Neural progenitor cell (in vitro differentiated cells): ENCODE results near the gene XRCC3. TPM values are rescaled to one million over a fixed set of nuclear protein-coding genes. Genes with fewer than 3 reads are reported as not detected.

Experiments used
- DNase-seq: peaks from one replicate; pipeline ENCODE4 v3.0.0-alpha.2; 2016; ENCODE audit warnings: low spot score
- H2AFZ ChIP-seq: fragments of 200-600 bp; sonication (generic); replicated peaks from 2 replicates; pipeline ENCODE4 v1.6.1; 2016; ENCODE audit warnings: antibody characterized with exemption
- H3F3A ChIP-seq: fragments of 200-600 bp; sonication (generic); 2 replicates; pipeline ENCODE4 v1.6.1; 2016; ENCODE audit warnings: antibody characterized with exemption, low read depth
- H3K27ac ChIP-seq: fragments of 200-600 bp; sonication (generic); 2 replicates; pipeline ENCODE4 v1.5.1; 2016; ENCODE audit warnings: mild to moderate bottlenecking
- H3K27me3 ChIP-seq: fragments of 200-600 bp; sonication (generic); 2 replicates; pipeline ENCODE4 v1.6.1; 2016; ENCODE audit warnings: mild to moderate bottlenecking, moderate library complexity
- H3K36me3 ChIP-seq: fragments of 200-600 bp; sonication (generic); 2 replicates; pipeline ENCODE4 v1.5.1; 2016
- H3K4me1 ChIP-seq: fragments of 200-600 bp; sonication (generic); 2 replicates; pipeline ENCODE4 v1.6.1; 2016; ENCODE audit warnings: mixed run types
- H3K4me2 ChIP-seq: fragments of 200-600 bp; sonication (generic); 2 replicates; pipeline ENCODE4 v1.6.1; 2016
- H3K4me3 ChIP-seq: fragments of 200-600 bp; sonication (generic); 2 replicates; pipeline ENCODE4 v1.5.1; 2016
- H3K79me2 ChIP-seq: fragments of 200-600 bp; sonication (generic); 2 replicates; pipeline ENCODE4 v1.6.1; 2016; ENCODE audit warnings: low read depth
- H3K9ac ChIP-seq: fragments of 200-600 bp; sonication (generic); 2 replicates; pipeline ENCODE4 v1.6.1; 2016
- H3K9me3 ChIP-seq: fragments of 200-600 bp; sonication (generic); 2 replicates; pipeline ENCODE4 v1.5.1; 2016; ENCODE audit warnings: low read depth
- H4K20me1 ChIP-seq: fragments of 200-600 bp; sonication (generic); 2 replicates; pipeline ENCODE4 v1.6.1; 2016; ENCODE audit warnings: low read depth
- H3K27ac Mint-ChIP-seq: 3 replicates; pipeline ENCODE4 v1.8.0; 2021; ENCODE audit warnings: mixed read lengths
- H3K27me3 Mint-ChIP-seq: 2 replicates; pipeline ENCODE4 v1.8.0; 2022; ENCODE audit warnings: low read depth, mild to moderate bottlenecking, inconsistent platforms, moderate library complexity, mixed read lengths; ENCODE audit not compliant: insufficient read depth
- H3K36me3 Mint-ChIP-seq: 3 replicates; pipeline ENCODE4 v1.8.0; 2021; ENCODE audit warnings: mixed read lengths
- H3K4me1 Mint-ChIP-seq: 3 replicates; pipeline ENCODE4 v1.8.0; 2021; ENCODE audit warnings: mixed read lengths
- H3K4me3 Mint-ChIP-seq: 3 replicates; pipeline ENCODE4 v1.8.0; 2021; ENCODE audit warnings: mild to moderate bottlenecking, moderate library complexity, mixed read lengths
- H3K9me3 Mint-ChIP-seq: 3 replicates; pipeline ENCODE4 v1.8.0; 2020; ENCODE audit warnings: mixed read lengths
- EZH2 ChIP-seq: fragments of 200-600 bp; sonication (generic); IDR thresholded peaks from 2 replicates; pipeline ENCODE4 v1.6.1; 2017; ENCODE audit warnings: antibody characterized with exemption, mild to moderate bottlenecking, moderate library complexity
- EZH2phosphoT487 ChIP-seq: fragments of 200-600 bp; sonication (generic); IDR thresholded peaks from 2 replicates; pipeline ENCODE4 v1.6.1; 2017; ENCODE audit warnings: antibody characterized with exemption
- total RNA-seq: library from RNA; depleted of rRNA; stranded (reverse); fragments of >200 nt; gene quantifications from 2 replicates; pipeline ENCODE4 v1.2.3, GENCODE V29; 2015; ENCODE audit warnings: low replicate concordance
- TF ChIP-seq, protein P1 (sequence below): fragments of 200-600 bp; sonication (generic); IDR thresholded peaks from 2 replicates; pipeline ENCODE4 v1.5.1; 2017; ENCODE audit warnings: antibody characterized with exemption, mild to moderate bottlenecking

Gene XRCC3
- total RNA-seq, 1 donor from 2014 or later: 59.7 TPM

DNA sequence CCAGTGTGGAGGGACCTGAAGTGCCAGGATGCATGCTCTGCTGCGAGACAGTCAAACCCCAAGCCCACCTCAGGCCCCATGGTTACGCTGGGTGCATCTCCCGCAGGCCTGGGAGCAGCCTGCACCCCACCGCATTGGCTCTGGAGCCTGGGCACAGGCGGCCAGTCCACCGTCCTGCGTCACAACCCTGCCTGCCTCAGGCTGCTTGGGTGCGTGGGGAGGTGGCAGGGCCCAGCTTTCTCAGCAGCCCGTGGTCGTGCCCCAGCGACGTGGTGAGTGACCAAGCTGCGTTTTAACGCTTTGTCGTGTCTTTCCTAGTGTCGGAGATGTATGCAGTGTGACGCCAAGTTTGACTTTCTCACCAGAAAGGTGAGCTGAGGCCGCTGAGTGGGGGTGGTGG is 11.2 kb upstream of the XRCC3 start:
- Histone ChIP-seq H3K4me2 (no peak overlapping the region), H3K27me3 (no peaks in the 10 kb centered on the region), H3F3A (no peaks in the 10 kb centered on the region), H4K20me1 (peaks cover 45% of the 10 kb centered on the region), H3K79me2 (peaks cover 36% of the 10 kb centered on the region), H3K9me3 (no peaks in the 10 kb centered on the region), H2AFZ (no peak overlapping the region), H3K27ac (no peak overlapping the region), H3K4me3 (no peak overlapping the region), H3K36me3 (no peaks in the 10 kb centered on the region), H3K4me1 (no peaks in the 10 kb centered on the region), H3K9ac (no peak overlapping the region)
- Mint-ChIP-seq H3K4me3 (no peak overlapping the region), H3K27me3 (peaks cover 3% of the 10 kb centered on the region), H3K27ac (no peak overlapping the region), H3K36me3 (peaks cover 7% of the 10 kb centered on the region), H3K9me3 (no peaks in the 10 kb centered on the region), H3K4me1 (peaks cover 3% of the 10 kb centered on the region)
- no peak for DNase-seq
- TF ChIP-seq EZH2: no peak
- TF ChIP-seq, protein P1, sequence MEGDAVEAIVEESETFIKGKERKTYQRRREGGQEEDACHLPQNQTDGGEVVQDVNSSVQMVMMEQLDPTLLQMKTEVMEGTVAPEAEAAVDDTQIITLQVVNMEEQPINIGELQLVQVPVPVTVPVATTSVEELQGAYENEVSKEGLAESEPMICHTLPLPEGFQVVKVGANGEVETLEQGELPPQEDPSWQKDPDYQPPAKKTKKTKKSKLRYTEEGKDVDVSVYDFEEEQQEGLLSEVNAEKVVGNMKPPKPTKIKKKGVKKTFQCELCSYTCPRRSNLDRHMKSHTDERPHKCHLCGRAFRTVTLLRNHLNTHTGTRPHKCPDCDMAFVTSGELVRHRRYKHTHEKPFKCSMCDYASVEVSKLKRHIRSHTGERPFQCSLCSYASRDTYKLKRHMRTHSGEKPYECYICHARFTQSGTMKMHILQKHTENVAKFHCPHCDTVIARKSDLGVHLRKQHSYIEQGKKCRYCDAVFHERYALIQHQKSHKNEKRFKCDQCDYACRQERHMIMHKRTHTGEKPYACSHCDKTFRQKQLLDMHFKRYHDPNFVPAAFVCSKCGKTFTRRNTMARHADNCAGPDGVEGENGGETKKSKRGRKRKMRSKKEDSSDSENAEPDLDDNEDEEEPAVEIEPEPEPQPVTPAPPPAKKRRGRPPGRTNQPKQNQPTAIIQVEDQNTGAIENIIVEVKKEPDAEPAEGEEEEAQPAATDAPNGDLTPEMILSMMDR: no peak
- no peak for TF ChIP-seq EZH2phosphoT487

DNA sequence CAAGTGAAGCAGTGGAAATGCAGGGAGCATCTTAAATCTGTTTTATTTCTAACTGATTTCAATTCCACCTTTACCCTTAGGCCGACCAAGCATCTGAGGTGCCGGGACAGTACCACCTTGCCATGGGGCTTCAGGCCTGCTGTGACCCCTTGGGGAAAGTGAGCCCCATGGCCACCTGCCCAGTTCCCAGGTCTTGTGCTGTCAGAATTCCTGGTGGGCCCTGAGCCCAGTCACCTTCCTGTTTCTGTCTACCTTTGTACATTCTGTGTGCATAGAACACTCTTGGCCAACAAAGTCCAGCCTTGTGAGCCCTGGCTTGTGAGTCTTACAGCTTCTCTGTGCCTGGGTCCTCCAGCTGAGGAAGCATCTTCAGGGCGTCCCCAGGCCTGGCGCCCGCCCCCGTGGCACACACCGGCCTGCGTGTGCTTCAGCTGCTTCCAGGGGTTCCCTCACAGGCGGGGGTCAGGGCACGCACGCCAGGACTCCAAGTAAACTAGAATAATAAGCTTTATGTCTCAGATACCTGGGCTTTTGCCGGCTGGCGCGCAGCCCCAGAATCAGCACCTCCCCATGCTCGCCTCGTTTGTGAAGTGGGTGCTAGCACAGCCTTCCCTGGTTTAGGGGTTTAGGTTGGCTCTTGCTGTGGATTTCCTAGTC is 10.6 kb upstream of the XRCC3 start:
- Mint-ChIP-seq H3K27me3 (peaks cover 3% of the 10 kb centered on the region), H3K4me3 (no peak overlapping the region), H3K36me3 (peaks cover 7% of the 10 kb centered on the region), H3K4me1 (peaks cover 3% of the 10 kb centered on the region), H3K9me3 (no peaks in the 10 kb centered on the region), H3K27ac (no peak overlapping the region)
- Histone ChIP-seq H4K20me1 (peaks cover 51% of the 10 kb centered on the region), H3K36me3 (no peaks in the 10 kb centered on the region), H3K27ac (no peak overlapping the region), H3K9ac (no peak overlapping the region), H3K79me2 (peaks cover 41% of the 10 kb centered on the region), H3K4me1 (no peaks in the 10 kb centered on the region), H3K4me2 (no peak overlapping the region), H3K4me3 (no peak overlapping the region), H3K27me3 (no peaks in the 10 kb centered on the region), H2AFZ (no peak overlapping the region), H3K9me3 (no peaks in the 10 kb centered on the region), H3F3A (no peaks in the 10 kb centered on the region)
- TF ChIP-seq, protein P1: no peak
- no peak for TF ChIP-seq EZH2
- no peak for TF ChIP-seq EZH2phosphoT487
- no peak for DNase-seq

DNA sequence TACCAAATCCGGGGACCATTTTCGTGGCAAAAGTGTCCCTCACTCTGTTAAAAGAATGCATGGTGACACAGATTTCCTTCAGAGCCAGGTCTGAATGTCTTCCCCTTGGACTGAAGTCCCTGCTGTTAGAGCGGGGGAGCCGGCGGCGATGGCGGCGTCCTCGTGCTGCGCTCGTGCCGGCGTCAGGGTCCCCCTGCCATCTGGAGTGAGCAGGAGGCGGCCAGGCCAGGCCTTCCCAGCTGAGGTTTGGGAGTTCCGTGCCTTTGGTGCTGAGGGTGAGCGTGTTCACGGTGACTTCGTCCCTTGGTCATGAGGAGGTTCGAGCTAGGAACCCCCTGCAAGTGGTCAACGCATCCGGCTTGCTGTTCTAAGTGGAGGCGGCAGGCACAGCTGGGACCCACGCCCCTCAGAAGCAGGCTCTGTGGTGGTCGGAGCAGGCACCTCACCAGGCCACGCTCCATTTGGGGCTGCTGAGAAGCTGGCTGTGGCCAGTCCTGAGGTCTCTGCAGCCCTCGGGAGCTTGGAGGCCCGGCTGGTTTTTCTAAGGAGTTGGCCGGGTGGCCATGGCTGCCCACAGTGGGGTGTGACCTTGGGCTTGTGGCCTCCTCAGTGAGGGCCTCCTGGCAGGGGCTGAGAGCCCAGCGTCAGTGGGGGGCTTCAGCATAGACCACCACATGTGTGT is 9.9 kb upstream of the XRCC3 start:
- Histone ChIP-seq H3K79me2 (peaks cover 48% of the 10 kb centered on the region), H3K27me3 (no peaks in the 10 kb centered on the region), H4K20me1 (peaks cover 58% of the 10 kb centered on the region), H2AFZ (no peak overlapping the region), H3F3A (no peaks in the 10 kb centered on the region), H3K9ac (no peak overlapping the region), H3K27ac (no peak overlapping the region), H3K4me1 (no peaks in the 10 kb centered on the region), H3K4me2 (no peak overlapping the region), H3K36me3 (no peaks in the 10 kb centered on the region), H3K9me3 (no peaks in the 10 kb centered on the region), H3K4me3 (no peak overlapping the region)
- H3K27me3 Mint-ChIP-seq: peaks cover 3% of the 10 kb centered on the region
- TF ChIP-seq, protein P1: no peak
- no peak for TF ChIP-seq EZH2
- TF ChIP-seq EZH2phosphoT487: no peak
- H3K4me3 Mint-ChIP-seq: no peak overlapping the region
- no peak overlapping the region for H3K27ac Mint-ChIP-seq
- no peaks in the 10 kb centered on the region for H3K9me3 Mint-ChIP-seq
- H3K36me3 Mint-ChIP-seq: peaks cover 7% of the 10 kb centered on the region
- DNase-seq: no peak
- peaks cover 8% of the 10 kb centered on the region for H3K4me1 Mint-ChIP-seq
